Smooth muscle cell (in vitro differentiated cells): ENCODE results near the gene PHLDB2. TPM values are rescaled to one million over a fixed set of nuclear protein-coding genes. Genes with fewer than 3 reads are reported as not detected.

Experiments used
- DNase-seq: peaks from one replicate; lab custom pipeline; 2025; ENCODE audit not compliant: unreplicated experiment; lab: John Stamatoyannopoulos, UW
- H2AFZ ChIP-seq: fragments of 200-600 bp; sonication (generic); 2 replicates; pipeline ENCODE4 v1.6.0; 2016; ENCODE audit warnings: antibody characterized with exemption, low read depth, mild to moderate bottlenecking
- H3F3A ChIP-seq: fragments of 200-600 bp; sonication (generic); 2 replicates; pipeline ENCODE4 v1.6.0; 2017; ENCODE audit warnings: antibody characterized with exemption, low read depth
- H3K27ac ChIP-seq: fragments of 200-600 bp; sonication (generic); 2 replicates; pipeline ENCODE4 v1.5.1; 2016; ENCODE audit warnings: low read depth, mild to moderate bottlenecking
- H3K27me3 ChIP-seq: fragments of 200-600 bp; sonication (generic); 2 replicates; pipeline ENCODE4 v1.6.1; 2016; ENCODE audit warnings: low read depth, mild to moderate bottlenecking
- H3K36me3 ChIP-seq: fragments of 200-600 bp; sonication (generic); 2 replicates; pipeline ENCODE4 v1.5.1; 2016; ENCODE audit warnings: low read depth
- H3K4me1 ChIP-seq: fragments of 200-600 bp; sonication (generic); 2 replicates; pipeline ENCODE4 v1.5.1; 2016; ENCODE audit warnings: low read depth
- H3K4me2 ChIP-seq: fragments of 200-600 bp; sonication (generic); 2 replicates; pipeline ENCODE4 v1.6.0; 2016; ENCODE audit warnings: mild to moderate bottlenecking
- H3K4me3 ChIP-seq: fragments of 200-600 bp; sonication (generic); 2 replicates; pipeline ENCODE4 v1.5.1; 2016; ENCODE audit warnings: mild to moderate bottlenecking
- H3K79me2 ChIP-seq: fragments of 200-600 bp; sonication (generic); 2 replicates; pipeline ENCODE4 v1.6.0; 2016; ENCODE audit warnings: low read depth, mild to moderate bottlenecking
- H3K9ac ChIP-seq: fragments of 200-600 bp; sonication (generic); 2 replicates; pipeline ENCODE4 v1.6.0; 2016; ENCODE audit warnings: low read depth
- H3K9me3 ChIP-seq: fragments of 200-600 bp; sonication (generic); replicated peaks from 2 replicates; pipeline ENCODE4 v1.5.1; 2016; ENCODE audit warnings: low read depth
- H4K20me1 ChIP-seq: fragments of 200-600 bp; sonication (generic); 2 replicates; pipeline ENCODE4 v1.6.0; 2016; ENCODE audit warnings: low read depth
- WGBS: methylation state at CpG from one replicate; pipeline ENCODE4 v1.1.7; 2016; ENCODE audit warnings: low lambda C conversion rate; 5-methylcytosine and 5-hydroxymethylcytosine counted together
- polyA plus RNA-seq: library from polyadenylated mRNA; unstranded; fragments of >200 nt; fragmentation: Nextera tagmentation; extraction: Ambion mirVana; gene quantifications from 2 replicates; pipeline ENCODE4 v1.2.1, GENCODE V29; 2016
- total RNA-seq: library from RNA; depleted of rRNA; stranded (reverse); fragments of >200 nt; gene quantifications from 2 replicates; pipeline ENCODE4 v1.2.3, GENCODE V29; 2014
- TF ChIP-seq, protein P1 (sequence below): fragments of 200-600 bp; sonication (generic); IDR thresholded peaks from 2 replicates; pipeline ENCODE4 v1.5.1; 2017; ENCODE audit warnings: borderline replicate concordance, mild to moderate bottlenecking, antibody characterized with exemption; ENCODE audit not compliant: insufficient read depth, poor library complexity, severe bottlenecking

Gene PHLDB2
- total and polyA plus RNA-seq, 2 experiments from 2014 or later = 40.5 to 79.7 TPM

DNA sequence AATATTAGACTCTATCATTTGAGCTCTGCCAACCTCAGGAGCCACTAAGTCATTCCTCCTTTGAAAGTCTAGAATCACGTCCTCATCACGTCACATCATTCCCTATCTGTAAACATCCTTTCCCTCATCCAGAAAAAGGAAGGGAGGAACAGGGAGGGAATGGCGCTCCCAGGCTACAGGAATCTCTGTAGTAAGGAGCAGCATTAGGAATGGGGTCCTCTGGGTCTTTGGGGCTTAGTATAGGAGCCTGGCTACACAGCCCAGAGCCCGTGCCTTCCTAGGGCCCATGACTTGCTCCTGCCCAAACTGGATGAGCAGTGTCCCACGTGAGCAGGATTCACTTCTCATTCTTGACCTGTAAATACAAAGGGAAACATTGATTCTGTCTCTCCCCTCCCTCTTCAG is 141.3 kb downstream of the PHLDB2 start:
- DNase-seq = no peak
- Histone ChIP-seq H2AFZ (no peak overlapping the region), H3K4me3 (no peak overlapping the region), H3K27ac (no peak overlapping the region), H3K4me1 (peaks cover 20% of the 10 kb centered on the region), H3K9me3 (no peaks in the 10 kb centered on the region), H3K4me2 (no peak overlapping the region), H3K79me2 (no peaks in the 10 kb centered on the region), H3K27me3 (peaks cover 15% of the 10 kb centered on the region), H3K9ac (no peak overlapping the region), H4K20me1 (no peaks in the 10 kb centered on the region), H3K36me3 (no peaks in the 10 kb centered on the region), H3F3A (no peaks in the 10 kb centered on the region)
- WGBS = 80% methylated on average over 5 of the region's 5 CpGs
- TF ChIP-seq, protein P1, sequence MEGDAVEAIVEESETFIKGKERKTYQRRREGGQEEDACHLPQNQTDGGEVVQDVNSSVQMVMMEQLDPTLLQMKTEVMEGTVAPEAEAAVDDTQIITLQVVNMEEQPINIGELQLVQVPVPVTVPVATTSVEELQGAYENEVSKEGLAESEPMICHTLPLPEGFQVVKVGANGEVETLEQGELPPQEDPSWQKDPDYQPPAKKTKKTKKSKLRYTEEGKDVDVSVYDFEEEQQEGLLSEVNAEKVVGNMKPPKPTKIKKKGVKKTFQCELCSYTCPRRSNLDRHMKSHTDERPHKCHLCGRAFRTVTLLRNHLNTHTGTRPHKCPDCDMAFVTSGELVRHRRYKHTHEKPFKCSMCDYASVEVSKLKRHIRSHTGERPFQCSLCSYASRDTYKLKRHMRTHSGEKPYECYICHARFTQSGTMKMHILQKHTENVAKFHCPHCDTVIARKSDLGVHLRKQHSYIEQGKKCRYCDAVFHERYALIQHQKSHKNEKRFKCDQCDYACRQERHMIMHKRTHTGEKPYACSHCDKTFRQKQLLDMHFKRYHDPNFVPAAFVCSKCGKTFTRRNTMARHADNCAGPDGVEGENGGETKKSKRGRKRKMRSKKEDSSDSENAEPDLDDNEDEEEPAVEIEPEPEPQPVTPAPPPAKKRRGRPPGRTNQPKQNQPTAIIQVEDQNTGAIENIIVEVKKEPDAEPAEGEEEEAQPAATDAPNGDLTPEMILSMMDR = no peak

DNA sequence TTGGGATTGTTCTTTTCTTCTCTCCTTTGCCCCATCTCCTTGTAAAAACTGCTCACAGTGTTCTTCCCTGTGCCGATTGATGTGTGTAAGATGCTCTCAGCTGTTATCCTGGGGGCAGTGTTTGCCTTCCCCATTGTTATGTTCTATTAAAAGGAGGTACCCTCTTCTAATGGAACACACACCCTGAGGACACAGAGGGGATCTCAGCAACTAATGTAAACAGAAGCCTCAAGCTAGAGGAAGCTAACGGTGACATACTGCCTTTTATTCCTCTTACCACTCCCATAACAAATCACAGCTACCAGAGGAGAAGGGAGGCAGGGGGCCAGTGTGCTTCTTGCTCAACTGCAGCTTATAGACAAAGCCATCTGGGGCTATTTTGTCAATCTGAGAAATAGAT is 141.9 kb downstream of the PHLDB2 start:
- Histone ChIP-seq H3K79me2 (no peaks in the 10 kb centered on the region), H2AFZ (no peak overlapping the region), H3K9ac (no peak overlapping the region), H3K4me2 (no peak overlapping the region), H3K4me3 (no peak overlapping the region), H3F3A (no peaks in the 10 kb centered on the region), H4K20me1 (no peaks in the 10 kb centered on the region), H3K27me3 (peaks cover 15% of the 10 kb centered on the region), H3K4me1 (peaks cover 20% of the 10 kb centered on the region), H3K9me3 (no peaks in the 10 kb centered on the region), H3K27ac (no peak overlapping the region), H3K36me3 (no peaks in the 10 kb centered on the region)
- no peak for DNase-seq
- 37% methylated on average over 2 of the region's 2 CpGs for WGBS
- TF ChIP-seq, protein P1 = no peak

DNA sequence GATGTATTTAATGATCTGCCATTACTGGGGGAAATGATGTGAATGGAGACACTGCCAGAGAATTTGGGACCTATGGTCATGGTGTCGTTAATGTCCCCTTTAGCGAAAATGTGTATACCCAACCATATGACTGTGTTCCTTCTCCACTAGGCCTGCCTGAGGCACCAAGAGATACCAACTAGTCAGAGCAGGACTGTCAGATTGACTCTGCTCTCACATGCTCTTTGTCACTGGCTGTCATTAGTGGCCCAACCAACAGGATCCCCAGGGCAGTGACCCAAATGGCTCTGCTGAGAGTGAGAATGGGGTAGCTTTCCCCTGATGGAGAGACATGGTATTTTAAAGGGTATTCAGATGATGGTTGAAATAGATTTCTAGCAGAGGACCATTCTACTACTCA is 142.5 kb downstream of the PHLDB2 start:
- no peak overlapping the region for H3K4me2 ChIP-seq
- TF ChIP-seq, protein P1 = no peak
- 85% methylated on average over 2 of the region's 2 CpGs for WGBS

More for the DNA sequence above, 142.5 kb downstream of the PHLDB2 start:
- no peaks in the 10 kb centered on the region for H3K9me3 ChIP-seq
- no peaks in the 10 kb centered on the region for H4K20me1 ChIP-seq
- H3K9ac ChIP-seq = no peak overlapping the region
- no peak for DNase-seq
- H3K27ac ChIP-seq = no peak overlapping the region
- H3F3A ChIP-seq = peaks cover under 1% of the 10 kb centered on the region
- H3K36me3 ChIP-seq = no peaks in the 10 kb centered on the region
- peaks cover 15% of the 10 kb centered on the region for H3K27me3 ChIP-seq
- peaks cover 20% of the 10 kb centered on the region for H3K4me1 ChIP-seq
- H3K4me3 ChIP-seq = no peak overlapping the region
- no peak overlapping the region for H2AFZ ChIP-seq
- H3K79me2 ChIP-seq = no peaks in the 10 kb centered on the region
